Dermis blood vessel endothelial cell (primary cell): ENCODE measurements around the gene SRRM2. TPM values are rescaled to one million over a fixed set of nuclear protein-coding genes. Genes with fewer than 3 reads are reported as not detected.

Experiments
- DNase-seq: peaks from one replicate; pipeline ENCODE4 v3.0.0; 2010
- total RNA-seq: library from RNA; depleted of rRNA; stranded (reverse); fragments of >200 nt; gene quantifications from 2 replicates; pipeline ENCODE4 v1.2.3, GENCODE V29; 2014

SRRM2 gene
- total RNA-seq, 1 donor from 2014 or later = 66.2 TPM

- no peak for DNase-seq
These were observed 12.0 kb upstream of the SRRM2 start for GRCh38 chr16:2740476-2740875.

- DNase-seq = no peak
These were observed 11.3 kb upstream of the SRRM2 start for GRCh38 chr16:2741168-2741567.

GRCh38 chr16:2742323-2743006 is 10.0 kb upstream of the SRRM2 start:
- no peak for DNase-seq

- no peak for DNase-seq
These were observed 9.2 kb upstream of the SRRM2 start for GRCh38 chr16:2743007-2743810.

- no peak for DNase-seq
These were observed 7.7 kb upstream of the SRRM2 start for GRCh38 chr16:2744711-2745110.

- DNase-seq = no peak
These were observed 7.1 kb upstream of the SRRM2 start for GRCh38 chr16:2745116-2745890.

- no peak for DNase-seq
These were observed 6.5 kb upstream of the SRRM2 start for GRCh38 chr16:2745961-2746360.

- DNase-seq = no peak
These were observed 3.5 kb upstream of the SRRM2 start for GRCh38 chr16:2748757-2749455.

GRCh38 chr16:2749476-2749875 is 3.0 kb upstream of the SRRM2 start:
- no peak for DNase-seq

GRCh38 chr16:2749936-2750335 is 2.5 kb upstream of the SRRM2 start:
- DNase-seq = no peak

- no peak for DNase-seq
These were observed 832 bp upstream of the SRRM2 start for GRCh38 chr16:2751577-2752034.

GRCh38 chr16:2752850-2753732 is 653 bp downstream of the SRRM2 start:
- peak; percentile 81 for DNase-seq

GRCh38 chr16:2753733-2754020 is 1.2 kb downstream of the SRRM2 start:
- peak; percentile 33 for DNase-seq

- no peak for DNase-seq
These were observed 2.7 kb downstream of the SRRM2 start for GRCh38 chr16:2755158-2755557.

- DNase-seq = no peak
These were observed 4.0 kb downstream of the SRRM2 start for GRCh38 chr16:2756288-2757015.

GRCh38 chr16:2757344-2757743 is 4.9 kb downstream of the SRRM2 start:
- no peak for DNase-seq

GRCh38 chr16:2761472-2761871 is 9.0 kb downstream of the SRRM2 start:
- no peak for DNase-seq

GRCh38 chr16:2761886-2762583 is 9.6 kb downstream of the SRRM2 start:
- no peak for DNase-seq

GRCh38 chr16:2762711-2763110 is 10.3 kb downstream of the SRRM2 start:
- no peak for DNase-seq

GRCh38 chr16:2763173-2763572 is 10.7 kb downstream of the SRRM2 start:
- DNase-seq = no peak

GRCh38 chr16:2764718-2765117 is 12.3 kb downstream of the SRRM2 start:
- peak; percentile 14 for DNase-seq
